CD4-positive, alpha-beta T cell treated with Interleukin-21 for 1 hour (primary cell): Measurements from ENCODE around the gene EPX.
A peak's percentile ranks its signal among the peaks of the same experiment; 100 is the strongest.

Experiments used
- DNase-seq: peaks from one replicate; pipeline ENCODE4 v3.0.0-alpha.2; 2020

EPX gene

DNA sequence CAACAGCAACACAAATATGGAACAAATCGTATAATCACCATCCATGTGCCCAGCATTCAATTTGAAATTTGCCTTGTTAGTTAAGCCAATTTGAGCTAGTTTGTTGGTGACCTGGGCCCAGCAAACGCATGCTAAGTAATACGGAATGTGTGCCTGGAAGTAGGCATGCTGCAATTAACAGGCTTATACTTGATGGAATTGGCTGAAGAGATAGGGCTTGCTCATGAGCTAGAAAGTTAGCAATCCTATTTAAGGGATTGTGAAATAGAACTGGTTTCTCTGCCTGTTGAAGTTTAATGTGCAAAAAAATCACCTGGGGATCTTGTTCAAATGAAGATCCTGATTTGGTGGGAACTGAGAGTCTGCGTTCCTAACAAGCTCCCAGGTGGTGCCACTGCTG is 37.4 kb downstream of the EPX start:
- no peak for DNase-seq

DNA sequence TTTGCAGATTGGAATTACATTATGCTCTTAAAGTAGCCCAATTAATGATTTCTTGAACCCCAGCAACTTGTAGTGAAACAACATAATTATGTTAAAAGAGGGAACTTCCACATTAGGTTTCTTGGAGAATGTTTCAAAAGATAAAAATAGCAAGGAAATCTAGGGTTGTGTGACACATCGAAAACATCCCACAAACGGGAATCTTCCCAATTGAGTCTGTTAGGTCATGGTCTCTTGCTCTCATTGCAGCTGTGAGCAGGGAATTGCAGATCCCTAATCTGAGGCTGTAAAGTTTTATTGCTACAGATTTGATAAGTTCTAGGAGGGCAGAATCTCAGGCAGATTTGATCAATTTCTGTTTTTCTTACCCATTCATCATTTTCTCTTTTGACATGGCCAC is 39.1 kb downstream of the EPX start:
- DNase-seq, result no peak

- peak; percentile 14 for DNase-seq
Observed at GRCh38 chr17:58232707-58233156, 40.2 kb downstream of the EPX start.

- no peak for DNase-seq
Observed at GRCh38 chr17:58233543-58233942, 41.0 kb downstream of the EPX start.

DNA sequence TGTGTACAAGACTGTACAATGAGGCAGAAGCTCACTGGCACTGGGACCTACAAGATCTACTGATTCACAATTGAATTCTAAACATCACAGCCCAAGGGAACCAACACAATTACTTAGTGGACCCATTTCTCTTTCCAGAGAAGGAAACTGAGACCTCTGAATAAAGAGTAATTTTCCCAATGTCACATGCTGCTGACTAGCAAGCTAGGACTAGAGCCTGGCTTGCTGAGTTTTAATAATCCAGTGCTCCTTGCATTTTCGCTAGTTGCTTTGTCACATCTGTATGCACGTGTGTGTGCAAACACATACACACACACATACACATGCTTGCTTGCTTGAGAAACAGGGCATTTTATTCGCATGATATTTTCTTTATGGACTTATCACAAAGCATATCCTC is 42.0 kb downstream of the EPX start:
- DNase-seq, result no peak

- no peak for DNase-seq
Observed at GRCh38 chr17:58235821-58236220, 43.3 kb downstream of the EPX start.

DNA sequence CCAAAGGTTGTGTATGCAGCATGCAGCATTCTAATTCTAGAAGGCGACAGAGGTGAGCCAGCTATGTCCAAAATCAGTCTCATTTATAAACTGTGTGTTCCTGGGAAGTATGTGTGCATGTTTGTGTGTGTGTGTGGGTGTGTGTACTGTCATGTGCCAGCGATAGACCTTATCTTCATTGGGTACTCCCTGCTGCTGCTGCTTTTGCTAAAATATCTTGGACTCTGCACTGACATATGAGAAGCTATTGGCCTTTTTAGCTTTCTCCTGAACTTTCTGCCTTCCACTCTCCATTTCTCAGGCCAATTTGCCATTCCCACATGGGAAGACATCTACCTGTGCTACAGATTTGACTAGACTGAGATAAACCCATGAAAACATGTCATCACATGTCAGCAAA is 43.9 kb downstream of the EPX start:
- no peak for DNase-seq

GRCh38 chr17:58238147-58238634 is 45.7 kb downstream of the EPX start, which contains the start of gene LPO:
Gene LPO (plus strand): TSS chr17:58238584. CDS start chr17:58242980, 4,396 bp downstream.
- no peak for DNase-seq

- no peak for DNase-seq
Observed at GRCh38 chr17:58239987-58240386, 47.5 kb downstream of the EPX start.

DNA sequence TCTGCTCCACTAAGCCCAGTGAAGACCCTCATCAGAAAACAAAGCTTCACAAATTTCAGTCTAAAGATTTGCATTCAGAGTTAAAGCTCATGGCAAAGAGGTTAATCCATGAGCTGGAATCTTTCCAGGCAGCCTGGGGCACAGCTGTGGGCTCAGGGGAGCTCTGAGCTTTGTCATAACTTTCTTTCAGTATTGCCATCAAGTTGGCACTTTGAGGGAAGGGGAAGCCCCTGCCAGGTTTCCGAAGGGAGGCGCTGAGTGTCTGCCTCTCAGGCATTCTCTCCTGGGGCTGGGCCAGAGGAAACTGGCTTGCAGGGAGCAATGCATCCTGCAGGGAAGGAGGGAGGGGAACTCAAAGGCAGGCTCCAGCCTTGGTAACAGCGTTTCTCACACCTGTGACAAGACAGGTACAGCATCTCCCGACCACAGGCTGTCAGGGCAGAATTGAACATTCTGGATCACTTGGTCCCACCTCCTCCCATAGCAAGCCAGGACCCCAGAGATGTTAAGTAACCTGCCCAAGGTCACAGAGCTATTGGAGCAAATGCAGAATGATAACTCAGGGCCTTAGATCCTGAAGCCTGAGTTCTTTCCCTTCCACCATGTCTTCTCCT is 49.8 kb downstream of the EPX start:
- no peak for DNase-seq

DNA sequence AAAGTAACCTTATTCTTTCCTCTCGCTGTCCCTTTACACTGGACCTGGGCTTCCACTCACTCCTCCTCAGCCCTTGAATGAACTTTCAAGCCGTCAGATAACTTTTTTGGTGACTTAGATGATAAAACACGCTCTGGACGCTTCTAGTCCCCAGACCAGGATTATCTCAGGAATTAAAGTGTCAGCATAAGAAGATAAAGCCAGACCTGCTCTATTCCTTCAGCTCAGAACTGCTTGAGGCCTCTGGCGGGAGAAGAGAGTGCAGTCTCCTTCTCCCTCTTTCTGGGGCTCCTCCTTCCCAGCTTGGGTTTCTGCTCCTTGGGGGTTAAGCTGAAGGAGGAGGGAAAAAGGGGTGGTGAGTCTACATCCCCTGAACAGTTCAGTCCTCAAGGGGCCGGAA is 52.4 kb downstream of the EPX start:
- no peak for DNase-seq

DNA sequence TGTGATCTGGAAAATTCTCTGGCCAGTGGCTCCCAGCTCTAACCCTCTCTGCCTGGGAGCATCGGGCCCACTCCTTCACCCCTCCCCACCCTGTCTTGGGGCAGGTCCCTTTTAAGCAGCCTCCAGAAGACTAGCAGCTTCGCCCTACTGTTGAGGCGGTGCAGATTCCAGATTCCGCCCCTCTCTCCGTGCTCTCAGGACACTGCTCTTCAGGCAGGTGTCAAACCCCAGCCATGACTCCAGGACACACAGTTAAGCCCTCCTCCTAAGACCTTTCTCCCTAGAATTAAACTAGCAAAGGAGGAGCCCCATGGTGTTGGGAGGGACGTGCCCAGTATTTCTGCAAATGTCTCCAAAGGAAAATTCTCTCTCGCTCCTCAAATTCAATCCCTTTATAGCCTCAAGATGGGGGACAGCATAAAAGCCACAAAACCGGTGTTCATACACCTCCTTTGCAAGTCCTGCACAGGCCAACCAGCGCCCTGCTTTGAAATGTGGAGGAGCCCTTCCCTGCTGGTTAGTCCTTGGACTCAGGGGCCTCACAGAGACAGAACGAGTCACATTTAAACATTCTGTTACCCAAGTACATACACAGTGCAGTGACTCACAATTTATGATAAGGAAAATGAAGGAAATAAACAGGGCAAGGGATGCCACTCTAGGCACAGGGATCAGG is 53.0 kb downstream of the EPX start:
- no peak for DNase-seq

DNA sequence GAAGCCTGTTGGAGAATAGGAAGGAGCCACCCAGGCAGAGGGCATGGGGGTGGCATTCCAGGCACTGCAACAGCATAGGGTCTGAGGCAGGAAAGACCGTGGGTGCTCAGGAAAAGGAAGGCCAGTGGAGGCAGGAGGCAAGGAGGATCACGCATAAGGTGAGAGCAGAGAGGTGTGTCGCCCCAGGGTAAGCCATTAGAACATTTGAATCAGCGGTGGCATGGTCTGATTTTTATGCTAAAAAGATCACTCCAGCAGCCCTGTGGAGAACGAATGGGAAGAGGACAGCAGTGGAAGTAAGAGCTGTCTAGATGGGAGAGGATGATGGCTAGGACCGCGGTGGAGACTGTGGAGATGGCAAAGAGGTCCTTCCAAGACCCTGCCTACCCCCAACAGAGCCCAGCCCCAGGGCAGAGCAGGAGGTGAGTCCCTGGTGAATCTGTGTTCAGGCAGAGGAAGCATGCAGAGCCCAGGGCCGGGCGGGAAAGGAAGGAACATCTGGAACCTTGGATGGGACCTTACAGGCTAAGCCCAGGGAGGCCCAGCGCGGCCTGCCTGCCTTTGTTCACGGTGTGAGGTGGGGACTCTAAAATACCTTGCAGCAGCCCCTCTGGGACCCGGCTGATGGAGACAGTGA is 53.7 kb downstream of the EPX start:
- no peak for DNase-seq

GRCh38 chr17:58246781-58247180 is 54.3 kb downstream of the EPX start:
- no peak for DNase-seq

DNA sequence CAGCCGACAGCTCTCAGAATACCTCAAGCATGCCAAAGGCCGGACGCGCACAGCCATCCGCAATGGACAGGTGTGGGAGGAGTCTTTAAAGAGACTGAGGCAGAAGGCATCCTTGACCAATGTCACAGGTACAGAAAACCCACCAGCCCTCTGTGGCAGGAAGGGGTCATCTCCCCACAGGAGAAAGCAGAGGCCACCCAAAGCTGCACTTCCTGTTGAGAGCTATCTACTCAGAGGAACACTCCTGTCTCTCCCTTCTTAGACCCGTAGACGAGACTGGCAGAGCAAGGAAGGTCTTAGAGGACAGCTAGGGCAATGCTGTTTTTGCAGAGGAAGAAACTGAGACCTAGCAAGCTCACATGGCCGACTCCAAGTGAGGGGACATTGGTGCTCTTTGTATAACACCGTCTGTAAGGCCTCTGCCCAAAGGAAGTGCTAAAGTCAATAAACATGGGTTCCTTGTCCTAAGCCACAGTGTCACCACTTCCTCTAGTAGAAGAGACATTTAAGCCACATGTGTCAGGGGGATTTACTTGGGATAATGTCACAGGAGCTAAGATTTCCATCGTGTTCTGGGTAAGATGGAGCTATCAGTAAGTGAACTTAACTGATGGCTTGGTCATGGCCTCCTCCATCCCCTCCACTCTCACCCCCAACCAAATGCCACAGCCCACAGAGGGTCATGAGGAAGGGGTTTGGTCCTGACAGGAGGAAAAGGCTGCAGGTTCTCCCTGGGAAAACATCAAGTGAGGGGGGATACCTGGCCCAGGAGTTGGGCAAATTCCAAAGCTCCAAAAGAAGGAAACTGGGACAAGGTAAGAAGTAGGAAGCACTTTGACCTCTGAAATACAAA is 55.2 kb downstream of the EPX start:
- DNase-seq, result no peak

DNA sequence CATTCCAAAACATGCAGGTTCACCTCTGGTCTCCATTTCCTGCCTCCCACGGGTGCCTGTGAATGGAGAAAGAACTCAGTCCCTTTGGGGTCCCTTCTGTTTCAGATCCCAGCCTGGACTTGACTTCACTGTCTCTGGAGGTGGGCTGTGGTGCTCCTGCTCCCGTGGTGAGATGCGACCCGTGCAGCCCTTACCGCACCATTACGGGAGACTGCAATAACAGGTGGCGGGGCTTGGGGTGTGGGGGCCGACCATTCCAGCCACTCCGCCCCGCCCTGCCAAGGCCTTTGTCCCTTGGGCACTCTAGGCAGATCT is 56.4 kb downstream of the EPX start:
- no peak for DNase-seq

DNA sequence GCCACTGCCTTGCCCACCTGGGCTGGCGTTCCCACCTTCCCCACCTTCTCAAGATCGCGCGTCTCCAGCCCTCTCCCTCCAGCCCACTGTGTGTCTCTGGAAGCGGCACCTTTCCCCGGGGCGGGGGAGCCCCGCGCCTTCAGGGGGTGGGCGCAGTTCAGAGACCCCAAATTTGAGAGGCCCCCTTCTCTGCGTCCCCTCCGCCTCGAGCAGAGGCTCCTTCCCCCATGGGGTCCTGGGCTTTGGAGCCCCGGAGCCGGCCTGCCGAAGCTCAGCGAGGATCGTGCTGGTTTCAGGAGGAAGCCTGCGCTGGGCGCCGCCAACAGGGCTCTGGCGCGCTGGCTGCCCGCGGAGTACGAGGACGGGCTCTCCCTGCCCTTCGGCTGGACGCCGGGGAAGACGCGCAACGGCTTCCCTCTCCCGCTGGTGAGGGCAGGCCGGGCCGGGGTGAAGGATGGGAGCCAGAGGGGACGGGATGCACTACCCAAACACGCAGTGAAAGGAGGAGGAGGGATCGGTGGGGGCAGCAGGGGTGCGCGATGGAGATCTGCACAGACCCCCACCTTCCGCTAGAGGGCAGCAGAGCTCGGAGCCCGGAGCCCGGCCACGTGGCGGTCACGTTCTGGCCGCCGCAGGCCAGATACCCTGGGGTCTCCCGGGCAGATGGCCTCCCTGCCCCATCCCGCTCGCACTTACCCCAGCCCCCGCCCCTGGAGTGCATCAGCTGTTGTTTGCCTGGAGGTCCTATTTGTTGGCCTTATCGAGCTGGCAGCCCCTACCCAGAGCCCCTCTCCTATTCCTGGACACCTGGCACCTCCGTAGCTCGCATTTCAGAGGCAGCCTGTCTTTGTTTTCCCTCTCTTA is 57.0 kb downstream of the EPX start:
- DNase-seq, result peak; percentile 75

GRCh38 chr17:58250344-58251011 is 58.0 kb downstream of the EPX start:
- no peak for DNase-seq

DNA sequence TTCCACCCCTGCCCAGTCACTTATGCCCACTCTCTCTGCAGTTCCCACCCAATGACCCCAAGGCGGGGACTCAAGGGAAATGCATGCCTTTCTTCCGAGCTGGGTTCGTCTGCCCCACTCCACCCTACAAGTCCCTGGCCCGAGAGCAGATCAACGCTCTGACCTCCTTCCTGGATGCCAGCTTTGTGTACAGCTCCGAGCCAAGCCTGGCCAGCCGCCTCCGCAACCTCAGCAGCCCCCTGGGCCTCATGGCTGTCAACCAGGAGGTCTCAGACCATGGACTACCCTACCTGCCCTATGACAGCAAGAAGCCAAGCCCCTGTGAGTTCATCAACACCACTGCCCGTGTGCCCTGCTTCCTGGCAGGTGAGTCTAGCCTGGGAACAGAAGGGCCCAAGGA is 59.6 kb downstream of the EPX start:
- DNase-seq, result no peak

- no peak for DNase-seq
Observed at GRCh38 chr17:58253082-58253481, 60.6 kb downstream of the EPX start.
